Left lung (tissue), 10 donors: ENCODE measurements around the gene PIK3R5. TPM values are rescaled to one million over a fixed set of nuclear protein-coding genes. Genes with fewer than 3 reads are reported as not detected.

Experiments
- ATAC-seq: fragments of 200-7000 bp; cut with Tn5 transposase; one replicate; pipeline ENCODE4 v1.9.1; 2020; ENCODE audit warnings: moderate library complexity
- DNase-seq, 4 donors: peaks; one replicate each; pipeline ENCODE4 v3.0.0-alpha.2; 2013 to 2020
- H3K27ac ChIP-seq, 2 donors: fragments of 200-600 bp; sonication (generic) in 1 of 2; one replicate each; pipeline versions ENCODE4 v1.5.0 to v1.8.0; 2020 to 2021
- H3K27me3 ChIP-seq, 2 donors: fragments of 200-600 bp; sonication (generic) in 1 of 2; one replicate each; pipeline versions ENCODE4 v1.5.0 to v1.8.0; 2020 to 2021
- H3K36me3 ChIP-seq, 2 donors: fragments of 200-600 bp; sonication (generic) in 1 of 2; one replicate each; pipeline versions ENCODE4 v1.5.0 to v1.8.0; 2020 to 2021
- H3K4me1 ChIP-seq, 2 donors: fragments of 200-600 bp; one replicate each; pipeline ENCODE4 v1.8.0; 2021
- H3K4me3 ChIP-seq, 2 donors: fragments of 200-600 bp; sonication (generic) in 1 of 2; one replicate each; pipeline versions ENCODE4 v1.5.0 to v1.8.0; 2020 to 2021; ENCODE audit warnings: mild to moderate bottlenecking in 1 of 2
- H3K9me3 ChIP-seq, 2 donors: fragments of 200-600 bp; sonication (generic) in 1 of 2; one replicate each; pipeline versions ENCODE4 v1.5.0 to v1.8.0; 2020 to 2021
- intact Hi-C, 2 donors: fragments of 100-400 bp; cut with DNase I; formaldehyde crosslinking; loops; one replicate each; pipeline versions ENCODE4 v1.11.2 to v1.14.2; 2022
- polyA plus RNA-seq, 6 donors: library from polyadenylated mRNA; unstranded; fragments of 120-200 nt; gene quantifications; one replicate each; pipeline ENCODE4 v1.2.1, GENCODE V29; 2013; ENCODE audit not compliant: insufficient read length in 6 of 6
- total RNA-seq, 2 donors: library from RNA; stranded (reverse); fragmentation: NEBNext Ultra II Directional; extraction: Animal tissue kit (Norgen Biotek cat#: 25700); gene quantifications; one replicate each; pipeline ENCODE4 v1.2.1, GENCODE V29; 2021
- TF ChIP-seq, protein P1 (sequence below), 2 donors: fragments of 200-600 bp; sonication (generic) in 1 of 2; IDR thresholded peaks; one replicate each; pipeline versions ENCODE4 v1.5.0 to v1.8.0; 2021; ENCODE audit warnings: antibody characterized with exemption in 2 of 2
- donor health status: DM: no; HTN: yes; CAD: no.
- donor health status: DM: no; HTN: no; CAD: no.

The PIK3R5 gene
- total and polyA plus RNA-seq, 8 donors = 1.1 to 84.8 (median 2.0) TPM

DNA sequence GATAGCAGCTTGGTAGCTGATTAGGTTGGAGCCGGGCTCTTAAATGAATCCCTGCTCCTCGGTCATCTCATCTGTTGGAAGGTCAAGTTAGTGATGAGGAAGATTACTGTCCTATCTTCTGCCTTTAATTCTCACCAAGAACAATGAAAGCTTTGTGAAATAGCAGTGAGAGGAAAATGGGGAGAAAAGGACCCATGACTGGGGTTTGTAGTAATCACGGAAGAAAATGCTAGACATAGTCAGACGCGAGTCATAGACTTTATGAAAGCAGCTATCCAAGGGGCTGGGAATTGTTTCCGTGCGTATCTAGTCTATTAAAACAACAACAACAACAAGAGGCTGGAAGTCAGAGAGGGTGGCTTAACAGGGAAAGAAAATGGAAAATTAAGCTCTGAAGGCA is 18.3 kb downstream of the PIK3R5 start:
- Histone ChIP-seq H3K27me3 (peaks cover 0 to under 1% of the 10 kb centered on the region in 2 donors), H3K4me1 (peaks cover 0 to 91% of the 10 kb centered on the region in 2 donors), H3K27ac (no peak overlapping the region), H3K4me3 (no peak overlapping the region), H3K9me3 (no peaks in the 10 kb centered on the region), H3K36me3 (peaks cover 0 to 11% of the 10 kb centered on the region in 2 donors)
- intact Hi-C loops = no loop called here
- no peak for ATAC-seq
- TF ChIP-seq, protein P1, sequence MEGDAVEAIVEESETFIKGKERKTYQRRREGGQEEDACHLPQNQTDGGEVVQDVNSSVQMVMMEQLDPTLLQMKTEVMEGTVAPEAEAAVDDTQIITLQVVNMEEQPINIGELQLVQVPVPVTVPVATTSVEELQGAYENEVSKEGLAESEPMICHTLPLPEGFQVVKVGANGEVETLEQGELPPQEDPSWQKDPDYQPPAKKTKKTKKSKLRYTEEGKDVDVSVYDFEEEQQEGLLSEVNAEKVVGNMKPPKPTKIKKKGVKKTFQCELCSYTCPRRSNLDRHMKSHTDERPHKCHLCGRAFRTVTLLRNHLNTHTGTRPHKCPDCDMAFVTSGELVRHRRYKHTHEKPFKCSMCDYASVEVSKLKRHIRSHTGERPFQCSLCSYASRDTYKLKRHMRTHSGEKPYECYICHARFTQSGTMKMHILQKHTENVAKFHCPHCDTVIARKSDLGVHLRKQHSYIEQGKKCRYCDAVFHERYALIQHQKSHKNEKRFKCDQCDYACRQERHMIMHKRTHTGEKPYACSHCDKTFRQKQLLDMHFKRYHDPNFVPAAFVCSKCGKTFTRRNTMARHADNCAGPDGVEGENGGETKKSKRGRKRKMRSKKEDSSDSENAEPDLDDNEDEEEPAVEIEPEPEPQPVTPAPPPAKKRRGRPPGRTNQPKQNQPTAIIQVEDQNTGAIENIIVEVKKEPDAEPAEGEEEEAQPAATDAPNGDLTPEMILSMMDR (IDR thresholded peaks at IDR 0.05) = no peak
- no peak for DNase-seq

DNA sequence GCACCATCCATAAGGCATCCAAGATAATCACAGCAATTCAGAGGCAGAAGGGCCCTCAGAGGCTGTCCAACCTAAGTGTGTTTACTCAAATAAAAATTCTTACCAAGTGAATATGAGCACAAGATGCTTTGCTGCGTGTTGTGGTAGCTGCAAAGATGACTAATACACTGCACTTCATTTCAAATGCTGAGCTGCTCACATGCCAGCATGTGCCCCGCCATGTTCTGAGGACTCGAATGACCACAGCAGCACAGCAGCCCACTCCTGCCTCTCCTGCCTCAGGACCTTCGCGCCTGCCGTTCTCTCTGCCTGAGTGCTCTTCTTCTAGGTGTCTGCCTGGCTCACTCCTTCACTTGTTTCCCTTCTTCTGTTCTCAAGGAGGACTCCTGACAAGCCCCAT is 19.0 kb downstream of the PIK3R5 start:
- Histone ChIP-seq H3K36me3 (peaks cover 0 to 11% of the 10 kb centered on the region in 2 donors), H3K4me1 (peaks cover 0 to 91% of the 10 kb centered on the region in 2 donors), H3K4me3 (no peak overlapping the region), H3K27me3 (peaks cover 0 to 7% of the 10 kb centered on the region in 2 donors), H3K27ac (peak overlapping the region in 1 of 2 donors; percentile 83), H3K9me3 (no peaks in the 10 kb centered on the region)
- intact Hi-C loops = no loop called here
- TF ChIP-seq, protein P1 (IDR thresholded peaks at IDR 0.05) = no peak
- peak in 1 of 4 donors; percentile 56 for DNase-seq
- ATAC-seq = peak; percentile 47

DNA sequence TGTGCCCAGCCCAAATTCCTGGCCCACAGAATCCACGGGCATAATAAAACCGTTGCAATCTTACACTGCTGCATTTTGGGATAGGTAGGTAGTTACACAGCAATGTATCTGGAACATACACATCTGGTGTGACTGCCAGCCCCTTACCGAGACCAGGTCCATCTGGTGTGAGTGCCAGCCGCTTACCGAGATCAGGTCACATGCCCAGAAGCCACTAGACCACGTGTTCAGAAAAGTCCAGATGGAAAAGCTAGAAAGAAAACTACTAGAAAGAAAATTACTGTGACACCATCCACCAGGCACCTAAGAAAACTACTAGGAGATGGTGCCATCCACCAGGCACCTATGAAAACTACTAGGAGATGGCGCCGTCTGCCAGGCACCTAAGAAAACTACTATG is 19.4 kb downstream of the PIK3R5 start:
- Histone ChIP-seq H3K27ac (peak overlapping the region in 1 of 2 donors; percentile 83), H3K4me1 (peaks cover 0 to 91% of the 10 kb centered on the region in 2 donors), H3K9me3 (no peaks in the 10 kb centered on the region), H3K36me3 (peaks cover 0 to 11% of the 10 kb centered on the region in 2 donors), H3K4me3 (no peak overlapping the region), H3K27me3 (peaks cover 0 to 10% of the 10 kb centered on the region in 2 donors)
- DNase-seq (no peak), ATAC-seq (no peak)
- intact Hi-C loops = no loop called here
- TF ChIP-seq, protein P1 (IDR thresholded peaks at IDR 0.05) = no peak

DNA sequence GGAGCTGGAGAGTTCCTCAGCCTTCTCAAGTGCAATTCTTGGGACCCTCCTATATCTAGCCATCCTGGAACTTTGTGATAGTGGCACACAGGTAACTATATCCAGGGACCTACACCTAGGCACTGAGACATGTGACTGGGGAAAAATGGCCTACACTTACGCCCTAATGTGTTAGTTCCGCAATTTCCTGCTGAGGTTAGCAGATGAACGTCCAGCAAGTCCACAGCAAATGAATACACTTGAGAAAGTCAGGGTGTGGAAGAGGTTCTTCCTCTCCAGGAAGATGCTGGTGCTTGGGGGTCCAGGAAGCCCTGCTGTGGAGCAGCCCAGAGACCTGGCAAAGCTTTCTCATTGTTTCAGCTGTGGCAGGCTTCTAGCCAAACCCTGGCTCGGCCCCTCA is 20.8 kb downstream of the PIK3R5 start:
- Histone ChIP-seq H3K4me3 (no peak overlapping the region), H3K36me3 (peaks cover 0 to 11% of the 10 kb centered on the region in 2 donors), H3K9me3 (no peaks in the 10 kb centered on the region), H3K27me3 (peaks cover 0 to 10% of the 10 kb centered on the region in 2 donors), H3K4me1 (peaks cover 0 to 91% of the 10 kb centered on the region in 2 donors), H3K27ac (peak overlapping the region in 1 of 2 donors; percentile 83)
- TF ChIP-seq, protein P1 (IDR thresholded peaks at IDR 0.05) = no peak
- intact Hi-C loops = no loop called here
- DNase-seq (no peak), ATAC-seq (peak; percentile 46)

DNA sequence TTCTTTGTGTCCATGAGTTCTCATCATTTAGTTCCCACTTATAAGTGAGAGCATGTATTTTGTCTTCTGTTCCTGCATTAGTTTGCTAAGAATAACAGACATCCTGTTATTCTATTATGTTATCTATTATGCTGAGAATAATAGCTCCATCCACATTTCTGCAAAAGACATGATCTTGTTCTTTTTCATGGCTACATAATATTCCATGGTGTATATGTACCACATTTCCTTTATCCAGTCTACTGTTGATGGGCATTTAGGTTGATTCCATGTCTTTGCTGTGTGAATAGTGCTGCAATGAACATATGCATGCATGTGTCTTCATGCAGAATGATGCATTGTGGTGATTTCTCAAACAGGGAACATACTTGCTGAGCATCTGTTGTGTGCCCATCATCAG is 21.4 kb downstream of the PIK3R5 start:
- peak overlapping the region in 1 of 2 donors; percentile 83 for H3K27ac ChIP-seq

More for the DNA sequence above, 21.4 kb downstream of the PIK3R5 start:
- Histone ChIP-seq H3K4me1 (peaks cover 0 to 86% of the 10 kb centered on the region in 2 donors), H3K36me3 (peaks cover 0 to 11% of the 10 kb centered on the region in 2 donors), H3K27me3 (peaks cover 0 to 10% of the 10 kb centered on the region in 2 donors), H3K4me3 (no peak overlapping the region), H3K9me3 (no peaks in the 10 kb centered on the region)
- no peak for ATAC-seq
- TF ChIP-seq, protein P1 (IDR thresholded peaks at IDR 0.05) = no peak
- DNase-seq = no peak
- intact Hi-C loops = no loop called here
